ENCODE data around the gene ZFAND3.

Gene ZFAND3

DNA sequence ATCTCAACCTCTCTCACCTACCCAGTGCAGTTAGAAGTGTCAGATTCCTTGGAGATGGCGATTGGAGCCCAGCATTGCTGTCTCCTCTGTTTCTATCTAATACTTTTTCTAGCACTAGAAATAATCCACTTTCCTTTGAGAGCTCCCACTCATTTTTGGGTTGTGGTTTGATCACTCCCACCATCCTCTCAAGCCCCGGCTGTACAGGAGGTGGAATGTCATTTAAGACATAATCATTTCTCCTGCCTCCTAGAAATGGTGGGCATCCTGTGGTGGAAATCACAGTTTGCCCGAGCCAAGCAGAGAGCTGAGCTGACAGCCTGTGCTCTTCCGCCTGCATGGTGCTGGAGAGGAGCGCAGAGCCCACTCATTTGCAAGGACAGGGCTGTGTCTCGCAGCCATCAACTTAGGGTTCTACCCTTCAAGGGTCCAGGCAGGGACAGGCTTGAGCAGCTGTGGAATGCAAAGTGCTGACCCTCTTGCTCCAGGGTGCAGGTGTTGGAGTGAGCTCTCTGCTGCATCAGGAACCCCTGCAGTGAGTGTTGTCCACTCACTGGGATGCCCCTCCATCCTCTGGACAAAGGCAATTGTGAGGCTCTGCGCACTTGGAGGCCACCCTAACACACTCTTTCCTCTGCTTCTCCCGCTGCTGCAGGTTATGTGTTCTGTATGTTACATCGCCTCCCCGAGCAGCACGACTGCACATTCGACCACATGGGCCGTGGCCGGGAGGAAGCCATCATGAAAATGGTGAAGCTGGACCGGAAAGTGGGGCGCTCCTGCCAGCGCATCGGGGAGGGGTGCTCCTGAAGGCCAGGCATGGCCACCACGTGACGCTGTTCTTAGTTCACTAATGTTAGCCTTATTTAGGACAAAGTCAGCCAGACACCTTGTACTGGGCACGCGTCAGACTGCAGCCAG lies 332.3 kb downstream of the ZFAND3 start:
- in situ Hi-C loops (cut with MboI; ENCODE audit: low sequenced_read_pairs, unreplicated experiment) = no loop called here
- TF ChIP-seq, protein P1, sequence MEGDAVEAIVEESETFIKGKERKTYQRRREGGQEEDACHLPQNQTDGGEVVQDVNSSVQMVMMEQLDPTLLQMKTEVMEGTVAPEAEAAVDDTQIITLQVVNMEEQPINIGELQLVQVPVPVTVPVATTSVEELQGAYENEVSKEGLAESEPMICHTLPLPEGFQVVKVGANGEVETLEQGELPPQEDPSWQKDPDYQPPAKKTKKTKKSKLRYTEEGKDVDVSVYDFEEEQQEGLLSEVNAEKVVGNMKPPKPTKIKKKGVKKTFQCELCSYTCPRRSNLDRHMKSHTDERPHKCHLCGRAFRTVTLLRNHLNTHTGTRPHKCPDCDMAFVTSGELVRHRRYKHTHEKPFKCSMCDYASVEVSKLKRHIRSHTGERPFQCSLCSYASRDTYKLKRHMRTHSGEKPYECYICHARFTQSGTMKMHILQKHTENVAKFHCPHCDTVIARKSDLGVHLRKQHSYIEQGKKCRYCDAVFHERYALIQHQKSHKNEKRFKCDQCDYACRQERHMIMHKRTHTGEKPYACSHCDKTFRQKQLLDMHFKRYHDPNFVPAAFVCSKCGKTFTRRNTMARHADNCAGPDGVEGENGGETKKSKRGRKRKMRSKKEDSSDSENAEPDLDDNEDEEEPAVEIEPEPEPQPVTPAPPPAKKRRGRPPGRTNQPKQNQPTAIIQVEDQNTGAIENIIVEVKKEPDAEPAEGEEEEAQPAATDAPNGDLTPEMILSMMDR (IDR thresholded peaks at IDR 0.05; ENCODE audit: borderline replicate concordance, control extremely low read depth, extremely low read depth, insufficient read depth, missing control alignments) = no peak
- DNase-seq (ENCODE audit: low spot score) = no peak

DNA sequence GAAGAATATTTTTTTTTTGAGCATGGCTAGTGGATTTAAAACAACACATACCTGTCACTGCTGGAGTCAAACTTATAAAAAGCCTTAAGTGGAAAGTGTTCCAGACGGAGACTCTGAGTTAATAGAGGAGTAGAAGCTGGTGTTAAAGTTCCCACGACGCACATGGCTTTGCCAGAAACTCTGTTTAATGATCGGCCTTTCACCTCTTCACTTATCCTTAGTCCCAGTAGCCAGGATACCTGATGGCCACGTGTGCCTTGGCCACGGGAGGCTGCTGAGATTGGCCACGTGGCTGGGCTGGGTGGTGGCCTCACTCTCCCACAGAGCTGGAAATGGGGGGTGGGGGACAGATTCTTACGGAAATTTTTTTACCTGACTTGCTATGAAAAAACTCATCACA lies 333.1 kb downstream of the ZFAND3 start:
- DNase-seq (ENCODE audit: low spot score) = no peak
- TF ChIP-seq, protein P1 (IDR thresholded peaks at IDR 0.05; ENCODE audit: borderline replicate concordance, control extremely low read depth, extremely low read depth, insufficient read depth, missing control alignments) = no peak
- in situ Hi-C loops (cut with MboI; ENCODE audit: low sequenced_read_pairs, unreplicated experiment) = no loop called here

DNA sequence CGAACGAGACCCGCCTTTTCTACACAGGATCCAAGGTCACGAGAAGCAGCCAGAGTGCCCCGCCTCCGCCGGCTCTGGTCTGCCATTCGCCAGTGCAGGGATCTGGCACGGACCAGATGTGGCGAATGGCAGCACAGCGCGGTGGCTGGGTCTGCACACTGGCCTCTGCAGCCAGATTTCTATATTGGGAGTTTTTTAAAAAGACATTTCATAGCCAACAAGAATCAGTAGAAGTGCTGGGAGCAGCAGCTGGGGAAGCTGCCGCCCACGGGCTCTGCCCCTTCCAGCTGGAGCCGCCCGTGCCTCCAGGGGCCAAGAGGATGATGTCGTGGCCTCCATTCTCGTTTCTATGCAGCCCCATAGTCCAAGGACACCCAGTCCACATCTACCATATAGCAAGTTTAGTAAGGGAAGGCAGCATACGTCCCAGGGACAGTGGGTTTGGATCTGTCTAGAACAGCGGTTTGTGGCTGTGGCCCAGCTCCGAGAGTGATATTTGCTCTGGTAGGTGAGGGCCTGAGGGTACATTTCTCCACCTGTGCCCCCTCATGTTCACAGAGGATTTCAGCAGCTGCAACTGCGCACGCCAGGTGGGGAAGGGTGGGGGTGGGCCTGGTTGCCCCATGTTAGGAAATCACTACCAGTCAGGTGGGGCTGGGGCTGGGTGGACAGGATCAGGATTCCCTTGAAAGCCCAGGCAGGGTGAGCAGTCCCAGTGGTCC lies 333.7 kb downstream of the ZFAND3 start:
- DNase-seq (ENCODE audit: low spot score) = peak; percentile 28
- in situ Hi-C loops (cut with MboI; ENCODE audit: low sequenced_read_pairs, unreplicated experiment) = no loop called here
- TF ChIP-seq, protein P1 (IDR thresholded peaks at IDR 0.05; ENCODE audit: borderline replicate concordance, control extremely low read depth, extremely low read depth, insufficient read depth, missing control alignments) = no peak

DNA sequence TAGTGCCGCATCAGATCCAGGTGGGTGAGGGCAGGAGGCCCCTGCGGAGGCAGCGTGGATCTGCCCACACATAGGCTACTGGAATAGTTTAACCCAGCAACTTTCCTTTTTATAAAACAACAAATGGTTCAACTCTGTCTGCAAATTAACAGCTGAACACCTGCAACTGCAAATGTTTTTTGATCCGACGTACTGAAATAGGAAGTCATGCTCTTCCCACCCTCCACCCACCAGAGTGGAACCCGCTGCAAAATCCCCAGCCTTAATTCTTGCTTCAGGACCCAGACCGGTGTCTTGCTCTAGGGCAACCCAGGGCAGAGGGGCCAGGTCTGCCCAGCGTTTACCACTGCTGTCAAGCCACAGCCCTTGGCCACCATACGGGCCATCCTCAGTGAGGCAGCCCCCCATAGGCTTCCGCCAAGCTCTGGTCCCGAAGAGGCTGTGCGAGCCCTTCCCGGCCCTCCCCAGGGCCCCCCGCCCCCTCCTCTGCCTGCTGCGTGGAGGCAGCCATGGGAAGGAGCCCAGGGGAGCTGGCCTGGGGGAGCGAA lies 334.3 kb downstream of the ZFAND3 start:
- TF ChIP-seq, protein P1 (IDR thresholded peaks at IDR 0.05; ENCODE audit: borderline replicate concordance, control extremely low read depth, extremely low read depth, insufficient read depth, missing control alignments) = no peak
- DNase-seq (ENCODE audit: low spot score) = no peak
- in situ Hi-C loops (cut with MboI; ENCODE audit: low sequenced_read_pairs, unreplicated experiment) = no loop called here

DNA sequence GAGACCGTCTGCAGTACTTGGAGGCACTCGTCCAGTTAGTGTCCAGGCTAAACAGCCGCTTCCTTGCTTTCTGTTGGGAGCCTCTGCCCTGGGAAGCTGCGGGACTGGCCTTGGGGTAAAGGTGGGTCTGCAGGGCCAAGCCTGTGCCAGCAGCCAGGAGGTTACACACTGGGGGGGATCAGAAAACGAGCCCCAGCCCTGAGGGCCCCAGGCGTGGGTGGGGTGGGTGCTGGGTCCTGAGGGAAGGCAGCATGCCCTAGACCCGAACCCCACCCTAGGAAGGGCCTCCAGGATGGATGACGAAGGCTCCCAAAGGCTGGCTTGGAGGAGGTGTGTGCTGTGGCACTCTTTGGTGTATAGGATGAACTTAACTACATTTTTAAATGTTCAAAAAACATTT lies 335.2 kb downstream of the ZFAND3 start:
- in situ Hi-C loops (cut with MboI; ENCODE audit: low sequenced_read_pairs, unreplicated experiment) = no loop called here

DNA sequence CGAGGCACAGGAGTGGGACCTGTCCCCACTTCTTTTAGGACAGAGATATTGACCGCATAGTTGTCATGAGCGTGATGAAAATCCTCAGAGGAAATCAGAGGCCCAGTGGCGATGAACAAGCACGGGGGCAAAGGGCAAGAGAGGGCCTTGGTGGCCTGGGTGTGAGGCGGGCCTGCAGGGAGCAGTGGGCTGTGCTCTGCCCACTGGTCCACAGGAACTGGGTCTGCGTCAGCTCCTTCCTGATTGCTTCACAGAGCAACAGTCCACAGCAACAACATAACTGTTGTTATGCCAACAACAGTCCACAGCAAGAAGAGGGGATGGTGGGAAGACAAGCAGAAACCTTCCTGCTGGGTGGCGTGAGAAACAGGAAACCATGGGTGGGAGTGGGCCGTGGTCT lies 335.6 kb downstream of the ZFAND3 start:
- in situ Hi-C loops (cut with MboI; ENCODE audit: low sequenced_read_pairs, unreplicated experiment) = no loop called here
- DNase-seq (ENCODE audit: low spot score) = no peak
- TF ChIP-seq, protein P1 (IDR thresholded peaks at IDR 0.05; ENCODE audit: borderline replicate concordance, control extremely low read depth, extremely low read depth, insufficient read depth, missing control alignments) = no peak

More for the DNA sequence above, 335.2 kb downstream of the ZFAND3 start:
- DNase-seq (ENCODE audit: low spot score) = peak; percentile 26
- TF ChIP-seq, protein P1 (IDR thresholded peaks at IDR 0.05; ENCODE audit: borderline replicate concordance, control extremely low read depth, extremely low read depth, insufficient read depth, missing control alignments) = no peak

Data from GM13976 (cell line).